SH-SY5Y (cell line): ENCODE results near the gene DRC1.

Experiments
- GATA2 ChIP-seq: IDR thresholded peaks from 2 replicates; pipeline ENCODE4 v1.6.1; 2011; ENCODE audit warnings: mild to moderate bottlenecking, low read depth, low read length
- GATA3 ChIP-seq: IDR thresholded peaks from 2 replicates; pipeline ENCODE4 v1.6.1; 2011; ENCODE audit warnings: low read depth, mild to moderate bottlenecking, low read length, moderate library complexity

DNA sequence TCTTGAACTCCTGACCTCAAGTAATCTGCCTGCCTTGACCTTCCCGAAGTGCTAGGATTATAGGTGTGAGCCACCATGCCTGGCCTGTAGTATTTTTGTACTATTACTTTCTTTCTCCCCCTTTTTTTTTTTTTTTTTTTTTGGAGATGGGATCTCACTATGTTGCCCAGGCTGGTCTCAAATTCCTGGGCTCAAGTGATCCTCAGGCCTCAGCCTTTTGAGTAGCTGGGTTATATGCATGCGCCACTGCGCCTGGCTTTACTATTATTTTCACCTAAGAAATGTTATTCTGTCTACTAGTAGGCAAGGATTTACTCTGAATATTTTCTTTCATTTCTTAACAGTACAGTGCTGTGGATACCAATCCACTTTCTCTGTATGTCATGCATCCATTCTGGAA, 37.8 kb upstream of the DRC1 start:
- TF ChIP-seq GATA2 = no peak
- TF ChIP-seq GATA3 = no peak
